ENCODE data around the gene MGRN1.

Gene MGRN1

GRCh38 chr16:4606354-4606753, 18.3 kb upstream of the MGRN1 start:
- no peak for DNase-seq

GRCh38 chr16:4607841-4608703, 16.6 kb upstream of the MGRN1 start:
- no peak for DNase-seq

GRCh38 chr16:4608704-4608980, 16.0 kb upstream of the MGRN1 start:
- DNase-seq, result no peak

- no peak for DNase-seq
These were observed 15.2 kb upstream of the MGRN1 start for GRCh38 chr16:4609200-4610010.

GRCh38 chr16:4610011-4611005, 14.3 kb upstream of the MGRN1 start:
- no peak for DNase-seq

- DNase-seq, result no peak
These were observed 13.1 kb upstream of the MGRN1 start for GRCh38 chr16:4611337-4612021.

GRCh38 chr16:4612474-4612931, 12.1 kb upstream of the MGRN1 start:
- peak in 1 of 2 experiments; percentile 28 for DNase-seq

GRCh38 chr16:4612977-4613635, 11.5 kb upstream of the MGRN1 start:
- DNase-seq, result no peak

- DNase-seq, result peak; percentile 64
These were observed 10.7 kb upstream of the MGRN1 start for GRCh38 chr16:4613636-4614570.

- peak; percentile 87 to 89 for DNase-seq
These were observed 9.8 kb upstream of the MGRN1 start, which contains the start of gene UBALD1 for GRCh38 chr16:4614571-4615383. TSS of gene UBALD1 (minus strand) at chr16:4614888. CDS start at chr16:4614797, 91 bp downstream.

GRCh38 chr16:4615384-4616046, 9.1 kb upstream of the MGRN1 start:
- no peak for DNase-seq

GRCh38 chr16:4616047-4616811, 8.4 kb upstream of the MGRN1 start:
- peak; percentile 98 to 99 for DNase-seq

GRCh38 chr16:4617880-4618279, 6.7 kb upstream of the MGRN1 start:
- DNase-seq, result no peak

GRCh38 chr16:4618645-4619418, 5.8 kb upstream of the MGRN1 start:
- no peak for DNase-seq

- no peak for DNase-seq
These were observed 1.0 kb upstream of the MGRN1 start for GRCh38 chr16:4623593-4623992.

- peak; percentile 88 for DNase-seq
These were observed 367 bp downstream of the MGRN1 start for GRCh38 chr16:4624827-4625559.
